ENCODE results near the gene ATF7. TPM values are rescaled to one million over a fixed set of nuclear protein-coding genes. Genes with fewer than 3 reads are reported as not detected.

The ATF7 gene
- total RNA-seq, 4 donors from 2014 or later: 25.6 to 38.0 (median 29.8) TPM

DNA sequence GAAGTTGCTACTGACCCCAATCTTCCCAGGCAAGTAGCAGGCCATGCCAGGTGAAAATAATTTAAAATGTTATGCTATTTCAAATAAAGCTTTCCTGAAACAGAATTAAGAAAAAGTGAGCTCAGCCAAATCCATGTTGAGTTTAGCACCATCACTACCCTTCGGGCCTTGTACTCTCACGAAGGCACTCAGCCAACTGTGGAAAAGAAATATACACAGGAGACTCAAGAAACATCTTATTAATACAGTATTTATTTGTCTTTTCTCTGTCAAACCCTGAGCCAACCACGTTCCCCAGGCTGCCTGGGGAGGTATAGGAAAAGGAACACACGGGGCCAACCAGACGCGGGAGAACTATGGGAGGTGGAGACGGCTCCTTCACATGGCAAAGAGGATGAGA, 38.8 kb upstream of the ATF7 start:
- H3K9me3 ChIP-seq: no peaks in the 10 kb centered on the region
- DNase-seq: no peak
- peaks cover 0 to 67% (median 4%) of the 10 kb centered on the region in 3 donors for H3K36me3 ChIP-seq
- no peak overlapping the region for H3K4me3 ChIP-seq
- H3K27me3 ChIP-seq: no peaks in the 10 kb centered on the region
- H3K4me1 ChIP-seq: peaks cover 0 to 6% (median 0%) of the 10 kb centered on the region in 4 donors
- H3K27ac ChIP-seq: no peak overlapping the region
- TF ChIP-seq, protein P1, sequence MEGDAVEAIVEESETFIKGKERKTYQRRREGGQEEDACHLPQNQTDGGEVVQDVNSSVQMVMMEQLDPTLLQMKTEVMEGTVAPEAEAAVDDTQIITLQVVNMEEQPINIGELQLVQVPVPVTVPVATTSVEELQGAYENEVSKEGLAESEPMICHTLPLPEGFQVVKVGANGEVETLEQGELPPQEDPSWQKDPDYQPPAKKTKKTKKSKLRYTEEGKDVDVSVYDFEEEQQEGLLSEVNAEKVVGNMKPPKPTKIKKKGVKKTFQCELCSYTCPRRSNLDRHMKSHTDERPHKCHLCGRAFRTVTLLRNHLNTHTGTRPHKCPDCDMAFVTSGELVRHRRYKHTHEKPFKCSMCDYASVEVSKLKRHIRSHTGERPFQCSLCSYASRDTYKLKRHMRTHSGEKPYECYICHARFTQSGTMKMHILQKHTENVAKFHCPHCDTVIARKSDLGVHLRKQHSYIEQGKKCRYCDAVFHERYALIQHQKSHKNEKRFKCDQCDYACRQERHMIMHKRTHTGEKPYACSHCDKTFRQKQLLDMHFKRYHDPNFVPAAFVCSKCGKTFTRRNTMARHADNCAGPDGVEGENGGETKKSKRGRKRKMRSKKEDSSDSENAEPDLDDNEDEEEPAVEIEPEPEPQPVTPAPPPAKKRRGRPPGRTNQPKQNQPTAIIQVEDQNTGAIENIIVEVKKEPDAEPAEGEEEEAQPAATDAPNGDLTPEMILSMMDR (IDR thresholded peaks at IDR 0.05): no peak
- no peak for TF ChIP-seq POLR2A (IDR thresholded peaks at IDR 0.05)

DNA sequence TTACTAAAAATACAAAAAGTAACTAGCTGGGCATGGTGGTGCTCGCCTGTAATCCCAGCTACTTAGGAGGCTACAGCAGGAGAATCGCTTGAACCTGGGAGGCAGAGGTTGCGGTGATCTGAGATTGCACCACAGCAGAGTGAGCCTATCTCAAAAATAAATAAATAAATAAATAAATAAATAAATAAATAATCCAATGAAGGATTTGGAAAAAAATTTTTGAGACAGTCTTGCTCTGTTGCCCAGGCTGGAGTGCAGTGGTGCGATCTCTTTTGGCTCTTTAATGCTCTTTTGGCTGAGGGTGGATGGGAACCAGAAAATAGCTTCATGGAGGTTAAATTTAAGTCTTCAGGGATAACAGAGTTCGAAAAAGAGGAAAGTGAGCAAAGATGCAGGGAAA, 38.0 kb upstream of the ATF7 start:
- no peak for TF ChIP-seq POLR2A (IDR thresholded peaks at IDR 0.05)
- TF ChIP-seq, protein P1 (IDR thresholded peaks at IDR 0.05): no peak
- Histone ChIP-seq H3K27ac (no peak overlapping the region), H3K27me3 (no peaks in the 10 kb centered on the region), H3K36me3 (peaks cover 0 to 59% (median 4%) of the 10 kb centered on the region in 3 donors), H3K4me1 (peaks cover 0 to 13% (median 0%) of the 10 kb centered on the region in 4 donors), H3K9me3 (no peaks in the 10 kb centered on the region), H3K4me3 (no peak overlapping the region)
- DNase-seq: no peak

DNA sequence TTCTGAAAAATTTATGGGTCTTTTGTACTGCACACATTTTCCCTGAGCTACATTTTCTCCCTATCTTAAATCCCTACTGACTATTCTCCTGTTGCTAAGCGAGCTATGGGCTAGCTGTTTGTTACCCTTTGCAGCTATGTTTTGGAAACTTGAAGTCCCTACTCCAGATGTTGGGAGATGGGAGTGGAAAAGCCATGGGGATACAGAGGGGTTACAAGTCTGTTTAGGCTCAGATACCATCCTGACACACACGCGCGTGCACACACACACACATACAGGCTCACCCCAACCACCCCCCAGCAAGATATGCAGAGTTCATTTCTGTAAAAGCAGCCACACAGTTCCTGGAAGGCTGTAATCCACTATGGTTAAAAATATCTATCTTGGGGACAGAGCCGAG, 33.9 kb upstream of the ATF7 start:
- H3K36me3 ChIP-seq: peaks cover 0 to 22% (median 4%) of the 10 kb centered on the region in 3 donors
- TF ChIP-seq, protein P1 (IDR thresholded peaks at IDR 0.05): no peak
- no peak for TF ChIP-seq POLR2A (IDR thresholded peaks at IDR 0.05)
- H3K27ac ChIP-seq: peak overlapping the region; percentile 25 to 81 (median 52)
- no peaks in the 10 kb centered on the region for H3K9me3 ChIP-seq
- no peak for DNase-seq
- H3K4me3 ChIP-seq: no peak overlapping the region
- H3K27me3 ChIP-seq: no peaks in the 10 kb centered on the region
- H3K4me1 ChIP-seq: peaks cover 0 to 25% (median 0%) of the 10 kb centered on the region in 4 donors

DNA sequence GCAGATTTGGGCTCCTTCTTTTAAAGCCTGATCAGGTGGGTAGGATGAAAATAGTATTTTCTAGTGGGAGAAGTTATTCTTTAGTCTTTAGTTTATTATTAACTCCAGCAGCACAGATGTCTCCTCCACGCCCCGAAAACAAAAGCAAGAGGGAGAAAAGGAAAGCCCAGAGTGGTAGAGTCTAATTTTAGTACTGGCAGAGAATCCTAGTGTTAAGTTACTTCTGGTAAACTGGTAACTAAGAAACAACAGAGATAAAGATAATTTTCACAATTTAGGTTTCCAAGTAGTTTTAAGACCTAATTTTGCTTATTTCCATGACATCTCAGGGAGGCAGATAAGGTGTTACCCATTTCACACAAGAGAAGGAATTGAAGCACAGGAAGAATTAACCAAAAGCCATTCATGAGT, 33.4 kb upstream of the ATF7 start:
- TF ChIP-seq POLR2A (IDR thresholded peaks at IDR 0.05): no peak
- TF ChIP-seq, protein P1 (IDR thresholded peaks at IDR 0.05): no peak
- Histone ChIP-seq H3K4me3 (no peak overlapping the region), H3K9me3 (no peaks in the 10 kb centered on the region), H3K27ac (peak overlapping the region in 3 of 4 donors; percentile 30 to 81 (median 75)), H3K36me3 (peaks cover 0 to 17% (median 3%) of the 10 kb centered on the region in 3 donors), H3K4me1 (peaks cover 0 to 25% (median 0%) of the 10 kb centered on the region in 4 donors), H3K27me3 (no peaks in the 10 kb centered on the region)
- DNase-seq: no peak

DNA sequence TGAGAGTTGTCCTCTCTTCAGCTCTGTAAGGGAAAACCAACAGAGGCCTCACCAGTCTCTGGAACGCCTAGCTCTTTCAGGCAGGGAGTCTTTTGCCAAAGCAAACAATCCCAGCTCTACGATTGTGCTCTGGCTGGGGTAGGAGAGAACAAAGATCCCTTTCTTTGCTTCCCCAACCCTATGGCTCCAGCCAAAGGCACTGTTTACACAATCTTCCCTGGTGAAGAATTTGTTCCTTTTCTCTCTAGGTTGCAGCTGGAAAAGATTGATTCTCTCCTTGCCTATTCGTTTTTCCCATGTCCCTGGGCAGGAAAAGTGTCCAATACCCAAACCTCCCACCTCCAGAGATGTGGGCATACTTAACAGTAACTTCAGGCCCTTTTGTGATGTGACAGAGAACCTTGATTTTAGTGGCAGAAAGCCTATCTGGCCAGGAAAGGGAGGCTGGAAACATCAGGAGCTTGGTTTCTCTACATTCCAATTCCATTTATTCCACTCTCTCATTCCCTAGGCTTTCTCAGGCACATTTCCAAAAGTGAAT, 32.9 kb upstream of the ATF7 start:
- Histone ChIP-seq H3K4me1 (peaks cover 0 to 25% (median 0%) of the 10 kb centered on the region in 4 donors), H3K27me3 (no peaks in the 10 kb centered on the region), H3K36me3 (peaks cover 0 to 12% (median 0%) of the 10 kb centered on the region in 3 donors), H3K9me3 (no peaks in the 10 kb centered on the region), H3K4me3 (no peak overlapping the region), H3K27ac (peak overlapping the region; percentile 30 to 81 (median 56))
- TF ChIP-seq, protein P1 (IDR thresholded peaks at IDR 0.05): no peak
- TF ChIP-seq POLR2A (IDR thresholded peaks at IDR 0.05): no peak
- DNase-seq: no peak
